ENCODE results near the gene ZBTB16. TPM values are rescaled to one million over a fixed set of nuclear protein-coding genes. Genes with fewer than 3 reads are reported as not detected.

ZBTB16 gene
- total and polyA plus RNA-seq, 4 donors, result 32.9 to 283 (median 74.5) TPM

- WGBS, 2 donors, result 25 to 35% methylated on average over 3 of the region's 3 CpGs
- intact Hi-C loops (cut with DNase I), result no loop called here
- no peaks in the 10 kb centered on the region for H3K9me3 ChIP-seq (ENCODE audit: control insufficient read depth, low read length)
- peaks cover 0 to 3% of the 10 kb centered on the region in 2 donors for H3K36me3 ChIP-seq (ENCODE audit: control insufficient read depth in 1 of 2, insufficient read depth in 2 of 2, low read length in 1 of 2)
- ATAC-seq (ENCODE audit: low FRiP score), result no peak
- H3K4me1 ChIP-seq (ENCODE audit: control insufficient read depth in 1 of 2, insufficient read depth in 2 of 2, low read length in 2 of 2), result peaks cover 4 to 25% of the 10 kb centered on the region in 2 donors
- H3K27me3 ChIP-seq (ENCODE audit: control insufficient read depth in 1 of 2, insufficient read depth in 2 of 2, low read length in 1 of 2), result no peaks in the 10 kb centered on the region
- H3K4me3 ChIP-seq (ENCODE audit: low read length in 2 of 2), result no peak overlapping the region
- DNase-seq, result no peak
- peak overlapping the region in 1 of 2 donors; percentile 85 for H3K27ac ChIP-seq (ENCODE audit: low read depth in 1 of 2, low read length in 2 of 2)
Observed at GRCh38 chr11:114092953-114093352, 33.4 kb downstream of the ZBTB16 start.

- H3K4me1 ChIP-seq (ENCODE audit: control insufficient read depth in 1 of 2, insufficient read depth in 2 of 2, low read length in 2 of 2), result peaks cover 7 to 18% of the 10 kb centered on the region in 2 donors
- H3K27me3 ChIP-seq (ENCODE audit: control insufficient read depth in 1 of 2, insufficient read depth in 2 of 2, low read length in 1 of 2), result no peaks in the 10 kb centered on the region
- WGBS, 2 donors, result 95% methylated on average over 3 of the region's 3 CpGs
- peak overlapping the region in 1 of 2 donors; percentile 1 for H3K27ac ChIP-seq (ENCODE audit: low read depth in 1 of 2, low read length in 2 of 2)
- peaks cover 0 to 3% of the 10 kb centered on the region in 2 donors for H3K36me3 ChIP-seq (ENCODE audit: control insufficient read depth in 1 of 2, insufficient read depth in 2 of 2, low read length in 1 of 2)
- DNase-seq (no peak), ATAC-seq (ENCODE audit: low FRiP score) (no peak)
- H3K4me3 ChIP-seq (ENCODE audit: low read length in 2 of 2), result no peak overlapping the region
- intact Hi-C loops (cut with DNase I), result no loop called here
- H3K9me3 ChIP-seq (ENCODE audit: control insufficient read depth, low read length), result no peaks in the 10 kb centered on the region
Observed at GRCh38 chr11:114094516-114094915, 35.0 kb downstream of the ZBTB16 start.

GRCh38 chr11:114095899-114096298 is 36.4 kb downstream of the ZBTB16 start:
- Histone ChIP-seq H3K27me3 (ENCODE audit: control insufficient read depth in 1 of 2, insufficient read depth in 2 of 2, low read length in 1 of 2) (no peaks in the 10 kb centered on the region), H3K4me1 (ENCODE audit: control insufficient read depth in 1 of 2, insufficient read depth in 2 of 2, low read length in 2 of 2) (peaks cover 6 to 7% of the 10 kb centered on the region in 2 donors), H3K4me3 (ENCODE audit: low read length in 2 of 2) (no peak overlapping the region), H3K36me3 (ENCODE audit: control insufficient read depth in 1 of 2, insufficient read depth in 2 of 2, low read length in 1 of 2) (peaks cover 0 to 3% of the 10 kb centered on the region in 2 donors), H3K9me3 (ENCODE audit: control insufficient read depth, low read length) (no peaks in the 10 kb centered on the region), H3K27ac (ENCODE audit: low read depth in 1 of 2, low read length in 2 of 2) (peak overlapping the region in 1 of 2 donors; percentile 51)
- ATAC-seq (ENCODE audit: low FRiP score), result no peak
- intact Hi-C loops (cut with DNase I), result no loop called here
- DNase-seq, result no peak
- 3 to 6% methylated on average over 3 of the region's 3 CpGs for WGBS, 2 donors

- Histone ChIP-seq H3K27ac (ENCODE audit: low read depth in 1 of 2, low read length in 2 of 2) (no peak overlapping the region), H3K27me3 (ENCODE audit: control insufficient read depth in 1 of 2, insufficient read depth in 2 of 2, low read length in 1 of 2) (no peaks in the 10 kb centered on the region), H3K4me1 (ENCODE audit: control insufficient read depth in 1 of 2, insufficient read depth in 2 of 2, low read length in 2 of 2) (peaks cover 4 to 11% of the 10 kb centered on the region in 2 donors), H3K9me3 (ENCODE audit: control insufficient read depth, low read length) (no peaks in the 10 kb centered on the region), H3K4me3 (ENCODE audit: low read length in 2 of 2) (no peak overlapping the region), H3K36me3 (ENCODE audit: control insufficient read depth in 1 of 2, insufficient read depth in 2 of 2, low read length in 1 of 2) (peaks cover 0 to 3% of the 10 kb centered on the region in 2 donors)
- WGBS, 2 donors, result 30 to 31% methylated on average over 2 of the region's 2 CpGs
- ATAC-seq (ENCODE audit: low FRiP score), result no peak
- no peak for DNase-seq
- intact Hi-C loops (cut with DNase I), result no loop called here
Observed at GRCh38 chr11:114097832-114098231, 38.3 kb downstream of the ZBTB16 start.

DNA sequence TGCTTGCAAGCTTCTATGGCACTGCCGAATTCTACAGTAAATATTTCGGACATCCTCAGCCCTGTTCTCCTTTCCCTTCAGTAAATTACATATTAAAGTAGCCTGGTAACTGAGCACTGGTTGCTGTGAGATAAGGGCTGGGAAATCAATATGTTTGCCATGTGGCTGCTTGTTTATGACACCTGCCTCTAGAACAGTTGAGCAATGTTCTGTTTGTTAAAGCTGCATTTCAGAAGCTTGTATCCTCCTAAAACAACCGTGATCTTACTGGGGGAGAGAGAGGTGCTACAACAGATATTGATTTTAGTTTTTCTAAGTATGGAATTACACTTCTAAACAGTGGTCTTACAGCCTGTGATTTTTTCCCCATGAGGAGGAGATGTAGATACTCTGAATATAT is 39.4 kb downstream of the ZBTB16 start:
- no peak overlapping the region for H3K27ac ChIP-seq (ENCODE audit: low read depth in 1 of 2, low read length in 2 of 2)
- no peaks in the 10 kb centered on the region for H3K27me3 ChIP-seq (ENCODE audit: control insufficient read depth in 1 of 2, insufficient read depth in 2 of 2, low read length in 1 of 2)
- DNase-seq (no peak), ATAC-seq (ENCODE audit: low FRiP score) (no peak)
- no peaks in the 10 kb centered on the region for H3K36me3 ChIP-seq (ENCODE audit: control insufficient read depth in 1 of 2, insufficient read depth in 2 of 2, low read length in 1 of 2)
- peaks cover 5 to 9% of the 10 kb centered on the region in 2 donors for H3K4me1 ChIP-seq (ENCODE audit: control insufficient read depth in 1 of 2, insufficient read depth in 2 of 2, low read length in 2 of 2)
- no peak overlapping the region for H3K4me3 ChIP-seq (ENCODE audit: low read length in 2 of 2)
- no peaks in the 10 kb centered on the region for H3K9me3 ChIP-seq (ENCODE audit: control insufficient read depth, low read length)
- WGBS, 2 donors, result 57 to 64% methylated on average over 3 of the region's 3 CpGs
- intact Hi-C loops (cut with DNase I), result no loop called here

DNA sequence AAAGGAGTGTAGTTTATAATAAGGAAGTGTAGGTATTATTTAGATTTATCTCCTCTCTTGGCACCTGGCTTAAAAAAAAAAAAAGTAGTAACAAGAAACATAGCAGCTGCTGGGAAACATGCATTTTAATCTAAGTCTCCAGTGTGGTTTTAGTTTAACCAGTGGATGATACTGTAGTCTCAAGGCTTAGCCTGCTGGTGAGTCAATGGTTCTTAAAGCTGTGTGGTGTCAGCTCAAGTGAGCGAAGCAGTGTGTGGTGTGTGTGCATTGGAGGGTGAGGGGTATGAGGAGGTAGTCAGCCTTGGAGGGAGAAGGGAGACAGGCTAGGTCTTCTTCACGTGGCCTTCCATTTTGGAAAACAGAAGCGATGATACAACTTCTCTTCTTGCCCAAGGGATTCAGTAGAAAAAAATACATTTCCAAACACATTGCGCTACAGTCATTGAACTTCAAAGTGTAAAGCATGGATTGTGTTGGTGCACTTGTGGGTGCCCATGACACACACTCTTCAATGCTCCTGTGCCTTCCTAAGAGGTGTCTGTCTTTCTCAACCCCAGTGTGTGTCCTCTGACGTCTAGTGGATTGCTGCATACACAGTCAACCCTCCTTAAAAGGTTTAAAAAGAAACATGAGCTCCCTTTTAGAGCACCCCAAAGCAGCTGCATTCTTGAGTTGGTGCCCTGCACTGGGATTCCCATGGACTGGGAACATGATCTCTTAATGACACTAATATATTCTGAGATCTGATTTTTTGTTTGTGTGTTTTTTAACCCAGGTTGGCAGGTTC is 40.1 kb downstream of the ZBTB16 start:
- WGBS, 2 donors, result 73 to 78% methylated on average over 5 of the region's 5 CpGs
- H3K36me3 ChIP-seq (ENCODE audit: control insufficient read depth in 1 of 2, insufficient read depth in 2 of 2, low read length in 1 of 2), result no peaks in the 10 kb centered on the region
- ATAC-seq (ENCODE audit: low FRiP score) (peak; percentile 22), DNase-seq (no peak)
- no peaks in the 10 kb centered on the region for H3K27me3 ChIP-seq (ENCODE audit: control insufficient read depth in 1 of 2, insufficient read depth in 2 of 2, low read length in 1 of 2)
- peaks cover 10 to 13% of the 10 kb centered on the region in 2 donors for H3K4me1 ChIP-seq (ENCODE audit: control insufficient read depth in 1 of 2, insufficient read depth in 2 of 2, low read length in 2 of 2)
- no peaks in the 10 kb centered on the region for H3K9me3 ChIP-seq (ENCODE audit: control insufficient read depth, low read length)
- H3K27ac ChIP-seq (ENCODE audit: low read depth in 1 of 2, low read length in 2 of 2), result no peak overlapping the region
- intact Hi-C loops (cut with DNase I), result no loop called here
- H3K4me3 ChIP-seq (ENCODE audit: low read length in 2 of 2), result no peak overlapping the region

- Histone ChIP-seq H3K27ac (ENCODE audit: low read depth in 1 of 2, low read length in 2 of 2) (peak overlapping the region; percentile 19 to 30), H3K4me3 (ENCODE audit: low read length in 2 of 2) (no peak overlapping the region), H3K36me3 (ENCODE audit: control insufficient read depth in 1 of 2, insufficient read depth in 2 of 2, low read length in 1 of 2) (no peaks in the 10 kb centered on the region), H3K9me3 (ENCODE audit: control insufficient read depth, low read length) (no peaks in the 10 kb centered on the region), H3K4me1 (ENCODE audit: control insufficient read depth in 1 of 2, insufficient read depth in 2 of 2, low read length in 2 of 2) (peaks cover 16 to 18% of the 10 kb centered on the region in 2 donors), H3K27me3 (ENCODE audit: control insufficient read depth in 1 of 2, insufficient read depth in 2 of 2, low read length in 1 of 2) (no peaks in the 10 kb centered on the region)
- intact Hi-C loops (cut with DNase I), result no loop called here
- ATAC-seq (ENCODE audit: low FRiP score) (no peak), DNase-seq (no peak)
- WGBS, 2 donors, result 41% methylated on average over 13 of the region's 13 CpGs
Observed at GRCh38 chr11:114102993-114103896, 43.7 kb downstream of the ZBTB16 start.

GRCh38 chr11:114105611-114106010 is 46.1 kb downstream of the ZBTB16 start:
- Histone ChIP-seq H3K4me3 (ENCODE audit: low read length in 2 of 2) (no peak overlapping the region), H3K4me1 (ENCODE audit: control insufficient read depth in 1 of 2, insufficient read depth in 2 of 2, low read length in 2 of 2) (peaks cover 18 to 24% of the 10 kb centered on the region in 2 donors), H3K36me3 (ENCODE audit: control insufficient read depth in 1 of 2, insufficient read depth in 2 of 2, low read length in 1 of 2) (no peaks in the 10 kb centered on the region), H3K9me3 (ENCODE audit: control insufficient read depth, low read length) (no peaks in the 10 kb centered on the region), H3K27me3 (ENCODE audit: control insufficient read depth in 1 of 2, insufficient read depth in 2 of 2, low read length in 1 of 2) (no peaks in the 10 kb centered on the region), H3K27ac (ENCODE audit: low read depth in 1 of 2, low read length in 2 of 2) (no peak overlapping the region)
- intact Hi-C loops (cut with DNase I), result loop anchor here (5.0 kb wide), 1 partner anchor 43 kb away; no protein-coding TSS in a partner anchor
- no peak for DNase-seq
- WGBS, 2 donors, result 66 to 71% methylated on average over 3 of the region's 3 CpGs
- ATAC-seq (ENCODE audit: low FRiP score), result no peak

Measured in aorta (tissue), 5 donors.